GM08714 (cell line): ENCODE measurements around the gene CD22.
"Not testable (repeated sequence)": the region's sequence is repeated elsewhere in the genome, so short reads cannot be mapped to it uniquely, and the experiment has no call there.

Experiments
- H3K4me3 ChIP-seq: fragments of 200-500 bp; sonication (Bioruptor generic); 2 replicates; pipeline ENCODE4 v1.5.1; 2014; ENCODE audit warnings: mild to moderate bottlenecking, low read length, inconsistent platforms
- ZNF274 ChIP-seq: IDR thresholded peaks from 2 replicates; pipeline ENCODE4 v1.6.1; 2012; ENCODE audit warnings: mild to moderate bottlenecking, low read depth, low read length

Gene CD22

DNA sequence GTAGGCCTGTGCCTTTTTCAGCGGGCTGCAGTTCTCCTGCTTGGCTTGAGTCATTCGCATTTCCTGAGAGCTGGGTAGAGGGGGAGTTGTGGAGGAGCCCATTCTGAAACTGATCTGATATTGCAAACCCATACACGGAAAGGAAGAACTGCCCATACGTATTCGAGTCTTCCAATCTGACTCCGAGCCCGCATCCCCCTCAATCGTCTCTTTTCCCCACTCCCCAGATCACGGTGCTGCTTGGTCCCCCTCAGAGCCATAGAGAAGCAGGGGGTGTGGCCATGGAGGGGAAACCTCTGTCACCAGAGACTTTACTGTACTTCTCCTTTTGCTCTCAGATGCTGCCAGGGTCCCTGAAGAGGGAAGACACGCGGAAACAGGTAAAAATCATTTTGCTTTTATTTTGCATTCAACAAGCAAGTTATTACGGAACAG lies at the start of gene CD22:
TSS of gene CD22 (plus strand) at position 337 of the 435 bp plus-strand sequence. CDS start 2,854 bp downstream, outside the sequence.
- TF ChIP-seq ZNF274 = no peak
- peak within 1 kb of the TSS; percentile 86 for H3K4me3 ChIP-seq

DNA sequence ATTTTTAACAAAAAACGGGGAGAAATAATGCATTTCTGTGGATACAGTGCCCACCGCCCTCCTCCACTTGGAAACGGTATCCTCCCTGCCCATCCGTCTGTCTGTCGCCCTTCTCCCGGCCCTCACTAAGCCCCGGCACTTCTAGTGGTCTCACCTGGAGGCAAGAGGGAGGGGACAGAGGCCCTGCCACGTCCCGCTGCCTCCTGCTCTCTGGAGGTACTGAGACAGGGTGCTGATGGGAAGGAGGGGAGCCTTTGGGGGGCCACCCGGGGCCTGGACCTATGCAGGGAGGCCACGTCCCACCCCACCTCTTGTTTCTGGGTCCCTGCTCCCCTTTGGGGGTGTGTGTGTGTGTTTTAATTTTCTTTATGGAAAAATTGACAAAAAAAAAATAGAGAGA lies 49.6 kb upstream of the CD22 start:
- no peak overlapping the region for H3K4me3 ChIP-seq
- no peak for TF ChIP-seq ZNF274

DNA sequence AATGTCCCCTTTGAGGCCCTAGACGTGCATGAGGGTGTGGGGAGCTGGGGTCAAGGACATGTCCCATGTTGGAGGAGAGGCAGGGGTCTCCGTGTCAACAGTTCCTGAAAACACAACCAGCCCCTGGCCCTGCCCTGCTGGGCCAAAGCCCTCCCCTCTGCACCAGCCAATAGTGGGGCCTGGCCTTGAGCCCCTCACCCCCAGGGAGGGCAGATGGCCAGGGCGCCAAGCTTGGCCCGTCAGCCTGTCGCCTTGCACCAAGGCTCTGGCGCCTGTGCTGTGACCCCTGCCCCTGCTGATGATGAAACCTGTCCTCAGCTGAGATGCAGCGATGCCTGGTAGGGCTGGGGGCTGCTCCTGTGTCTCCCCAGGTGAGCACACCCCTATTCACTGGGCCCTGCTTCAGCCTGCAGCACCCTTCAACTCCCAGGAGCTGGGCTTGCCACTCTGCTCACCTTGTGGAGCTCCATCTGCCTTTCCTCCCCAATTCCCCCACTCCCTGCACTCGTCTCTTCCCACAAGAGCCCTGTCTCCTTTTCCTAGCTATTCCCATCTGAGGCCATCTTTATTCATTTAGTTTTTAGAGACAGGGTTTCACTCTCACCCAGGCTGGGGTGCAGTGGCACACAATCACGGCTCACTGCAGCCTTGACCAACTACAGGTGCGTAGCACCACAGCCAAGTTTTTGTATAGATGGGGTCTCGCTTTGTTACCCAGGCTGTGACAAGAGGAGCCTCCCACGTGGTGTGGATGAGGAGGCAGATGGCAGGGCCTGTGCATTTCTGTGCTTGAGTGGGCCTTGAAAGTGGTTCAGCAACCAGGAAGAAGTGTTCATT lies 48.8 kb upstream of the CD22 start:
- no peak overlapping the region for H3K4me3 ChIP-seq
- TF ChIP-seq ZNF274 = no peak

DNA sequence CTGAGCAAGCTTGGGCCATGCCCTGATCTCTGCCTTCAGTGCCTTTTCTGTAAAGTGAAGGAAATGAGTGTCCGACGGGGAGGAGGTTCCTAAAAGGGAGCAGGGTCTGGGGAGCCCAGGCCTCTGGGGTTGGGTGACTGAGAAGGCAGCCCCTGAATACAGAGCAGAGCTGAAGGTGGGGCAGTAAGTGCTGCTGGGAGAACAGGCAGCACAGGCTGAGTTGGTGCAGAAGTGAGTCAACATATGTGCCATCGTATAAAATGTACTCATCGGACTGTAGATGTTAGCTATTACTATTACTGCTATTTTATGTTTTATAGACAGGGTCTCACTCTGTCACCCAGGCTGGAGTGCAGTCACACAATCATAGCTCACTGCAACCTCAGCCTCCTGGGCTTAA lies 47.7 kb upstream of the CD22 start:
- TF ChIP-seq ZNF274 = no peak
- H3K4me3 ChIP-seq = no peak overlapping the region

GRCh38 chr19:35284153-35285094 lies 44.6 kb upstream of the CD22 start:
- TF ChIP-seq ZNF274 = no peak
- no peak overlapping the region for H3K4me3 ChIP-seq

GRCh38 chr19:35285095-35285449 lies 43.9 kb upstream of the CD22 start:
- TF ChIP-seq ZNF274 = no peak
- H3K4me3 ChIP-seq = no peak overlapping the region

GRCh38 chr19:35285465-35285864 lies 43.5 kb upstream of the CD22 start:
- not testable (repeated sequence) for H3K4me3 ChIP-seq

DNA sequence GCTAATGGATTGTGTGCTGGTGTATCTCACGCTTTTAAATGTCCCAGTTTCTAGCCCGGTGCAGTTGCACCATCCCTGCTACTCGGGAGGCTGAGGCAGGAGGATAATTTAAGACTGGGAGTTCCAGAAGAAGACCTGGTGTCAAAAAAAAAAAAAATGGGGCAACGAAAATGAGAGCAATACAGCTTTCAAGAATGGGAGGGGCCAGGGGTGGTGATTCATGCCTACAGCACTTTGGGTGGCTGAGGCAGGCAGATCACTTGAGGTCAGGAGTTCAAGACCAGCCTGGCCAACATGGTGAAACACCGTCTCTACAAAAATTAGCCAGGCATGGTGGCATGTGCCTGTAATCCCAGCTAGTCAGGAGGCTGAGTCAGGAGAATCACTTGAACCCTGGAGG lies 42.9 kb upstream of the CD22 start:
- H3K4me3 ChIP-seq = not testable (repeated sequence)

DNA sequence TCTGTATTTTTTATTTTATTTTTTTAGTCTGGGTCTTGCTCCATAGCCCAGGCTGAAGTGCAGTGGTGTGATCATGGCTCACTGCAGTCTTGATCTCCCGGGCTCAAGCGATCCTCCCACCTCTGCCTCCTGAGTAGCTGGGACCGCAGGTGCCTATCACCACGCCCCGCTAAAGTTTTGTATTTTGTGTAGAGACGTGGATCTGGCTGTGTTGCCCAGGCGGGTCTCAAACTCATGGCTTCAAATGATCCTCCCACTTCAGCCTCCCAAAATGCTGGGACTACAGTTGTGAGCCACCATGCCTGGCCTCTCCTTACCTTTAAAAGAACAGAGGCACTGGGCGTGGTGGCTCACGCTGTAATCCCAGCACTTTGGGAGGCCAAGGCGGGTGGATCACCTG lies 41.3 kb upstream of the CD22 start:
- no peak overlapping the region for H3K4me3 ChIP-seq
- no peak for TF ChIP-seq ZNF274

DNA sequence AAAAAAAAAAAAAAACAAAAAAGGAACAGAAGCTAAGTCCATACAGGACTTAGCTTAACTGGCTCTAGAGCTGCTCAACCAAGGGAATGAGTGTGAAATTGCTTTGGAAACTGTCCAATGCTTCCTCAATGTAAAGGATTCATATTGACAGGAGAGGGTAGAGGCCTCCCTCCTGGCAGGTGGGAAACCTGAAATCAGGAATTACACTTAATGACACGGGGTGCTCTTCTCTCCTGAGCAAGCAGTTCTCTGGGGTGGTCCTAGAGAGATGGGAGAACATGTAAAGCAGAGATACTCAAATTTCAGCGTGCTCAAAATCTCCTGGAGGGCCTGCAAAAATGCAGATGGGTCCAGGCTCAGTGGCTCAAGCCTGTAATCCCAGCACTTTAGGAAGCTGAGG lies 40.7 kb upstream of the CD22 start:
- no peak for TF ChIP-seq ZNF274

DNA sequence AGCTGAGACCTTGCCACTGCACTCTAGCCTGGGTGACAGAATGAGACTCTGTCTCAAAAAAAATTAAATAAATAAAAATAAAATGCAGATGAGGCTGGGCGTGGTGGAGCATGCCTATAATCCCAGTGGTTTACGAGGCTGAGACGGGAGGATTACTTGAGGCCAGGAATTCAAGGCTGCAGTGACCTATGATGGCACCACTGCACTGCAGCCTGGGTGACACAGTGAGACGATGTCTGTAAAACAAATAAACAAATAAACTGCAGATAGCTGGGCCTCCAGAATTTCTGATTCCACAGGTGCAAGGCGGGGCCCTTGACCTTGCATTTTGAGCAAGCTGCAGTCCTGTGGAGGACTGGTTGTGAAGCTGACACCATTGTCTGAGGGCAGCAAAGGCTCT lies 40.1 kb upstream of the CD22 start:
- TF ChIP-seq ZNF274 = no peak

More for the DNA sequence above, 40.7 kb upstream of the CD22 start:
- H3K4me3 ChIP-seq = no peak overlapping the region

DNA sequence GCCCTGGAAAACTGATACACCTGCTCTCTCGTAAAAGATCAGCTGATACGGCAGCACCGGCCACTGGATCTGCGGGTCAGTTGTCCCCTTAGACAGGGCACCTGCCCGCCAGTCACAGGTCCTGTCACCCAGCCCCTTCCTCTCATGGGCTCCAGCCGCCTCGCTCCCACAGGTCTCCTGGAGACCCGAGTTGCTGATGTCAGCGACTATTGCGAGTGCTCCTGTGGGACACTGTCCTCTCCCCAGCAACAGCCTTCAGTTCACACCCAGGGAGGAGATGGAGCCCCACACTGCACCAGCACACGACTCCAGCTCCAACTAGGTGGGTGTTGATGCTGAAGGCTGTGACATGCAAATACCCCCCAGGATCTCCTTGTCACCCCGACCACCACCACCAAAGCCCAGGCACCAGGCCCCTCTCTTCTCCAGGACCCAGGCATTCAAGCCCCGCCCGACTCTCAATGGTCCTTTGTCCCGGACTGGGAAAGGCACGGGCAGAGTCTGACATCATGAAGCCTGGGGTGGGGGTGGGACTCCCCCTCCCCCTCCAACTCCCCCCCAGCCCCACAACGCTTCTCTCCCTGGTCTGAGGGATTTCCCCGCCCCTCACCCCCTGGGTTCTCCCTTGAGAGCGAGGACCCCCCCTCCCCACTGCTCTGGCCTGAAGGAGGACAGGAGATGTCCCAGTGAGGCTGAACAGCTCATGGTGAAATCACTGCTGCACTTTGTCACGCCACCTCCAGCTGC lies 38.4 kb upstream of the CD22 start:
- no peak overlapping the region for H3K4me3 ChIP-seq
- TF ChIP-seq ZNF274 = no peak

More for the DNA sequence above, 40.1 kb upstream of the CD22 start:
- H3K4me3 ChIP-seq = no peak overlapping the region

GRCh38 chr19:35291259-35291658 lies 37.7 kb upstream of the CD22 start:
- no peak overlapping the region for H3K4me3 ChIP-seq
- TF ChIP-seq ZNF274 = no peak

GRCh38 chr19:35291916-35292315 lies 37.1 kb upstream of the CD22 start, which contains the start of gene MAG:
MAG (plus strand) TSS chr19:35292161; CDS start chr19:35295409, 3,248 bp downstream.
- TF ChIP-seq ZNF274 = no peak
- H3K4me3 ChIP-seq = no peak within 1 kb of the TSS
